ENCODE results near the gene PKP4.

- TF ChIP-seq, protein P1, sequence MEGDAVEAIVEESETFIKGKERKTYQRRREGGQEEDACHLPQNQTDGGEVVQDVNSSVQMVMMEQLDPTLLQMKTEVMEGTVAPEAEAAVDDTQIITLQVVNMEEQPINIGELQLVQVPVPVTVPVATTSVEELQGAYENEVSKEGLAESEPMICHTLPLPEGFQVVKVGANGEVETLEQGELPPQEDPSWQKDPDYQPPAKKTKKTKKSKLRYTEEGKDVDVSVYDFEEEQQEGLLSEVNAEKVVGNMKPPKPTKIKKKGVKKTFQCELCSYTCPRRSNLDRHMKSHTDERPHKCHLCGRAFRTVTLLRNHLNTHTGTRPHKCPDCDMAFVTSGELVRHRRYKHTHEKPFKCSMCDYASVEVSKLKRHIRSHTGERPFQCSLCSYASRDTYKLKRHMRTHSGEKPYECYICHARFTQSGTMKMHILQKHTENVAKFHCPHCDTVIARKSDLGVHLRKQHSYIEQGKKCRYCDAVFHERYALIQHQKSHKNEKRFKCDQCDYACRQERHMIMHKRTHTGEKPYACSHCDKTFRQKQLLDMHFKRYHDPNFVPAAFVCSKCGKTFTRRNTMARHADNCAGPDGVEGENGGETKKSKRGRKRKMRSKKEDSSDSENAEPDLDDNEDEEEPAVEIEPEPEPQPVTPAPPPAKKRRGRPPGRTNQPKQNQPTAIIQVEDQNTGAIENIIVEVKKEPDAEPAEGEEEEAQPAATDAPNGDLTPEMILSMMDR (IDR thresholded peaks at IDR 0.05), result no peak
- no peak for TF ChIP-seq EZH2 (IDR thresholded peaks at IDR 0.05; ENCODE audit: borderline replicate concordance, insufficient read depth, low read depth, low read length, poor library complexity, severe bottlenecking)
Measured at GRCh38 chr2:158701101-158701500, 244.3 kb downstream of the PKP4 start.
